DMS153 treated with DMSO at 0.1 percent for 48 hours (cell line): ENCODE measurements around the gene SLC2A4RG.
"Not testable (repeated sequence)": the region's sequence is repeated elsewhere in the genome, so short reads cannot be mapped to it uniquely, and the experiment has no call there.

Source experiments
- DNase-seq: peaks from one replicate; lab custom pipeline; 2025; ENCODE audit not compliant: unreplicated experiment; lab: John Stamatoyannopoulos, UW

Gene SLC2A4RG

GRCh38 chr20:63712191-63712590, 27.4 kb upstream of the SLC2A4RG start:
- DNase-seq, result no peak

GRCh38 chr20:63714858-63715257, 24.7 kb upstream of the SLC2A4RG start:
- no peak for DNase-seq

- no peak for DNase-seq
Measured at GRCh38 chr20:63718996-63719395, 20.6 kb upstream of the SLC2A4RG start.

- not testable (repeated sequence) for DNase-seq
Measured at GRCh38 chr20:63722967-63723622, 16.5 kb upstream of the SLC2A4RG start.

- not testable (repeated sequence) for DNase-seq
Measured at GRCh38 chr20:63730189-63730733, 9.3 kb upstream of the SLC2A4RG start.

GRCh38 chr20:63731410-63731809, 8.2 kb upstream of the SLC2A4RG start:
- no peak for DNase-seq

- no peak for DNase-seq
Measured at GRCh38 chr20:63732118-63733095, 7.2 kb upstream of the SLC2A4RG start.

GRCh38 chr20:63733117-63733516, 6.5 kb upstream of the SLC2A4RG start:
- no peak for DNase-seq

- no peak for DNase-seq
Measured at GRCh38 chr20:63733579-63734081, 5.9 kb upstream of the SLC2A4RG start.

- DNase-seq, result no peak
Measured at GRCh38 chr20:63734111-63734945, 5.2 kb upstream of the SLC2A4RG start.

- no peak for DNase-seq
Measured at GRCh38 chr20:63734946-63735858, 4.4 kb upstream of the SLC2A4RG start.

- DNase-seq, result no peak
Measured at GRCh38 chr20:63735859-63736718, 3.5 kb upstream of the SLC2A4RG start, which contains the start of gene LIME1. Gene LIME1 (plus strand): TSS chr20:63736664. CDS start chr20:63737550, 886 bp downstream.

- DNase-seq, result no peak
Measured at GRCh38 chr20:63736893-63737694, 2.5 kb upstream of the SLC2A4RG start.

- DNase-seq, result no peak
Measured at GRCh38 chr20:63737695-63737944, 2.0 kb upstream of the SLC2A4RG start.

GRCh38 chr20:63737945-63738686, 1.5 kb upstream of the SLC2A4RG start:
- no peak for DNase-seq

- no peak for DNase-seq
Measured at GRCh38 chr20:63738687-63739129, 868 bp upstream of the SLC2A4RG start.

GRCh38 chr20:63740070-63740626, 572 bp downstream of the SLC2A4RG start:
- no peak for DNase-seq
